HEK293 (cell line): ENCODE measurements around the gene UBA1.
A peak's percentile ranks its signal among the peaks of the same experiment; 100 is the strongest.

Source experiments
- CTCF ChIA-PET: fragments of 350-600 bp; formaldehyde crosslinking; extraction: SDS; loops from one replicate; lab custom pipeline; 2021; ENCODE audit warnings: antibody characterized with exemption; lab: Yijun Ruan, JAX
- POLR2A ChIA-PET: fragments of 300-600 bp; formaldehyde crosslinking; extraction: SDS; loops from one replicate; lab custom pipeline; 2020; ENCODE audit warnings: antibody characterized with exemption, inconsistent platforms; lab: Yijun Ruan, JAX
- H3K27ac ChIP-seq: fragments of 200-500 bp; sonication (Bioruptor generic); 2 replicates; pipeline ENCODE4 v1.5.1; 2014; ENCODE audit warnings: low read depth, low read length, control low read depth, inconsistent platforms; ENCODE audit errors: extremely low read depth
- H3K36me3 ChIP-seq, 2 experiments: fragments of 200-500 bp in 1 of 2; sonication (Bioruptor generic) in 1 of 2; 1 replicate in 1 of 2; 2 replicates in 1 of 2; pipeline ENCODE4 v1.5.1; 2014 to 2017; ENCODE audit warnings: inconsistent platforms in 2 of 2, low read length in 2 of 2; ENCODE audit not compliant: control insufficient read depth in 2 of 2, insufficient read depth in 1 of 2
- H3K4me1 ChIP-seq: fragments of 200-500 bp; sonication (Bioruptor generic); 2 replicates; pipeline ENCODE4 v1.5.1; 2014; ENCODE audit warnings: mild to moderate bottlenecking, low read length, inconsistent platforms; ENCODE audit not compliant: control insufficient read depth, insufficient read depth
- H3K4me3 ChIP-seq: 2 replicates; pipeline ENCODE4 v1.5.1; 2011; ENCODE audit warnings: low read depth, mild to moderate bottlenecking, control low read depth, low read length, moderate library complexity
- H3K9me3 ChIP-seq: fragments of 200-500 bp; sonication (Bioruptor generic); 2 replicates; pipeline ENCODE4 v1.5.1; 2014; ENCODE audit warnings: low read depth, low read length, inconsistent platforms; ENCODE audit not compliant: control insufficient read depth, insufficient read depth
- BCL11A ChIP-seq: fragments of 450-650 bp; formaldehyde crosslinking; IDR thresholded peaks from 2 replicates; pipeline ENCODE4 v1.5.1; 2016; ENCODE audit warnings: low read depth, missing biosample characterization, missing genetic modification characterization
- SCRT1 ChIP-seq: fragments of 450-650 bp; formaldehyde crosslinking; IDR thresholded peaks from 2 replicates; pipeline ENCODE4 v1.5.1; 2016; ENCODE audit warnings: missing biosample characterization, missing genetic modification characterization, borderline replicate concordance
- SCRT2 ChIP-seq: fragments of 450-650 bp; formaldehyde crosslinking; IDR thresholded peaks from 2 replicates; pipeline ENCODE4 v1.5.1; 2016; ENCODE audit warnings: missing biosample characterization, missing genetic modification characterization
- SP7 ChIP-seq: fragments of 450-650 bp; formaldehyde crosslinking; IDR thresholded peaks from 2 replicates; pipeline ENCODE4 v1.5.1; 2016; ENCODE audit warnings: missing biosample characterization, missing genetic modification characterization
- YY2 ChIP-seq: fragments of 450-650 bp; formaldehyde crosslinking; IDR thresholded peaks from 2 replicates; pipeline ENCODE4 v1.5.1; 2016; ENCODE audit warnings: missing biosample characterization, missing genetic modification characterization
- ZBTB21 ChIP-seq: fragments of 450-650 bp; formaldehyde crosslinking; IDR thresholded peaks from 2 replicates; pipeline ENCODE4 v1.5.1; 2017; ENCODE audit warnings: missing biosample characterization, missing genetic modification characterization
- ZBTB49 ChIP-seq: fragments of 450-650 bp; formaldehyde crosslinking; IDR thresholded peaks from 2 replicates; pipeline ENCODE4 v1.5.1; 2016; ENCODE audit warnings: missing biosample characterization, missing genetic modification characterization, low read depth
- ZNF112 ChIP-seq: fragments of 450-650 bp; formaldehyde crosslinking; IDR thresholded peaks from 2 replicates; pipeline ENCODE4 v1.5.0; 2017; ENCODE audit warnings: missing biosample characterization, missing genetic modification characterization
- ZNF157 ChIP-seq: fragments of 450-650 bp; formaldehyde crosslinking; IDR thresholded peaks from 2 replicates; pipeline ENCODE4 v1.5.1; 2016; ENCODE audit warnings: missing biosample characterization, missing genetic modification characterization
- ZNF239 ChIP-seq: fragments of 450-650 bp; formaldehyde crosslinking; IDR thresholded peaks from 2 replicates; pipeline ENCODE4 v1.5.1; 2016; ENCODE audit warnings: missing biosample characterization, missing genetic modification characterization
- ZNF274 ChIP-seq, 2 experiments: fragments of 200-500 bp in 1 of 2; fragments of 450-650 bp in 1 of 2; sonication (Bioruptor generic) in 1 of 2; formaldehyde crosslinking in 1 of 2; IDR thresholded peaks; 2 replicates each; pipeline versions ENCODE4 v1.5.1 to v1.6.1; 2014 to 2016; ENCODE audit warnings: borderline replicate concordance in 1 of 2, inconsistent platforms in 1 of 2, low read length in 1 of 2, missing biosample characterization in 1 of 2, missing genetic modification characterization in 1 of 2
- ZNF37A ChIP-seq: fragments of 450-650 bp; IDR thresholded peaks from 2 replicates; pipeline ENCODE4 v1.5.1; 2018; ENCODE audit warnings: missing biosample characterization, missing genetic modification characterization
- ZNF48 ChIP-seq: fragments of 450-650 bp; formaldehyde crosslinking; IDR thresholded peaks from 2 replicates; pipeline ENCODE4 v1.5.1; 2016; ENCODE audit warnings: missing biosample characterization, missing genetic modification characterization
- ZNF544 ChIP-seq: fragments of 450-650 bp; formaldehyde crosslinking; IDR thresholded peaks from 2 replicates; pipeline ENCODE4 v1.5.0; 2017; ENCODE audit warnings: missing biosample characterization, missing genetic modification characterization
- ZNF670 ChIP-seq: fragments of 450-650 bp; formaldehyde crosslinking; IDR thresholded peaks from 2 replicates; pipeline ENCODE4 v1.5.1; 2016; ENCODE audit warnings: missing biosample characterization, missing genetic modification characterization, low read depth
- ZNF707 ChIP-seq: fragments of 450-650 bp; formaldehyde crosslinking; IDR thresholded peaks from 2 replicates; pipeline ENCODE4 v1.5.1; 2016; ENCODE audit warnings: missing biosample characterization, missing genetic modification characterization
- ZNF837 ChIP-seq: fragments of 450-650 bp; formaldehyde crosslinking; IDR thresholded peaks from 2 replicates; pipeline ENCODE4 v1.5.1; 2016; ENCODE audit warnings: missing biosample characterization, missing genetic modification characterization
- ZSCAN16 ChIP-seq: fragments of 450-650 bp; formaldehyde crosslinking; IDR thresholded peaks from 2 replicates; pipeline ENCODE4 v1.5.1; 2016; ENCODE audit warnings: missing biosample characterization, missing genetic modification characterization
- TF ChIP-seq, protein P1 (sequence below): fragments of 450-650 bp; formaldehyde crosslinking; IDR thresholded peaks from 2 replicates; pipeline ENCODE4 v1.5.1; 2017; ENCODE audit warnings: missing biosample characterization, missing genetic modification characterization
- TF ChIP-seq, protein P2 (sequence below): fragments of 450-650 bp; formaldehyde crosslinking; conservative IDR thresholded peaks from 2 replicates; pipeline ENCODE4 v1.5.1; 2016; ENCODE audit warnings: low read depth, missing biosample characterization, missing genetic modification characterization
- TF ChIP-seq, protein P3 (sequence below): fragments of 450-650 bp; formaldehyde crosslinking; IDR thresholded peaks from 2 replicates; pipeline ENCODE4 v1.5.1; 2016; ENCODE audit warnings: missing biosample characterization, missing genetic modification characterization

Gene UBA1

DNA sequence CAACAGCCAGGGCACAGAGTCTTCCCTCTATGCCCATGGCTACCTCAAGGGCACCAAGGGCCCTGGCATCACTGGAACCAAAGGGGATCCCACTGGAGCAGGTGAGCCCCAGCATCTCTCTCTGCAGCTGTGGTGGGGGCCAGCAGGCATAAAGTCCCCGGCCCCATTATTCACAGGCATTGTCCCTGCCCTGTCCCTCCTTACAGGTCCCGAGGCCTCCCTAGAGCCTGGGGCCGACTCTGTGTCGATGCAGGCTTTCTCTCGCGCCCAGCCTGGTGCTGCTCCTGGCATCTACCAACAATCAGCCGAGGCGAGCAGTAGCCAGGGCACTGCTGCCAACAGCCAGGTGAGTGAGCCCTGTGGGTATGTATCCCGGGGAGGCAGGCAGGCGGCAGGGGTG, 12.3 kb upstream of the UBA1 start:
- H3K9me3 ChIP-seq: no peaks in the 10 kb centered on the region
- H3K4me1 ChIP-seq: no peaks in the 10 kb centered on the region
- no peak overlapping the region for H3K27ac ChIP-seq
- H3K36me3 ChIP-seq: peaks cover 18 to 85% of the 10 kb centered on the region in 2 experiments
- H3K4me3 ChIP-seq: no peak overlapping the region
- CTCF ChIA-PET: interaction anchor here (0.6 kb wide), 1 partner anchor 148 kb away, joined by 3 read pairs; no protein-coding TSS in a partner anchor
- POLR2A ChIA-PET: no interaction called here
- TF ChIP-seq SP7 (tag by site-specific recombination) (no peak), ZNF670 (tag by site-specific recombination) (no peak), ZNF112 (tag by site-specific recombination) (no peak), BCL11A (tag by site-specific recombination) (no peak), ZNF544 (tag by site-specific recombination) (no peak), ZNF837 (tag by site-specific recombination) (no peak), ZNF707 (tag by site-specific recombination) (no peak), ZNF274 (IDR thresholded peaks at IDR 0.05; ENCODE audit: low read length) (no peak), ZNF274 (tag by site-specific recombination; IDR thresholded peaks at IDR 0.05; ENCODE audit: borderline replicate concordance) (no peak), SCRT1 (tag by site-specific recombination) (no peak), ZNF157 (tag by site-specific recombination) (no peak), YY2 (tag by site-specific recombination) (no peak), ZSCAN16 (tag by site-specific recombination) (no peak), ZNF239 (tag by site-specific recombination) (no peak), ZNF37A (tag by site-specific recombination) (no peak), ZNF48 (tag by site-specific recombination) (no peak)
- TF ChIP-seq, protein P1, sequence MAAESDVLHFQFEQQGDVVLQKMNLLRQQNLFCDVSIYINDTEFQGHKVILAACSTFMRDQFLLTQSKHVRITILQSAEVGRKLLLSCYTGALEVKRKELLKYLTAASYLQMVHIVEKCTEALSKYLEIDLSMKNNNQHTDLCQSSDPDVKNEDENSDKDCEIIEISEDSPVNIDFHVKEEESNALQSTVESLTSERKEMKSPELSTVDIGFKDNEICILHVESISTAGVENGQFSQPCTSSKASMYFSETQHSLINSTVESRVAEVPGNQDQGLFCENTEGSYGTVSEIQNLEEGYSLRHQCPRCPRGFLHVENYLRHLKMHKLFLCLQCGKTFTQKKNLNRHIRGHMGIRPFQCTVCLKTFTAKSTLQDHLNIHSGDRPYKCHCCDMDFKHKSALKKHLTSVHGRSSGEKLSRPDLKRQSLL (tag by site-specific recombination): no peak
- TF ChIP-seq, protein P2, sequence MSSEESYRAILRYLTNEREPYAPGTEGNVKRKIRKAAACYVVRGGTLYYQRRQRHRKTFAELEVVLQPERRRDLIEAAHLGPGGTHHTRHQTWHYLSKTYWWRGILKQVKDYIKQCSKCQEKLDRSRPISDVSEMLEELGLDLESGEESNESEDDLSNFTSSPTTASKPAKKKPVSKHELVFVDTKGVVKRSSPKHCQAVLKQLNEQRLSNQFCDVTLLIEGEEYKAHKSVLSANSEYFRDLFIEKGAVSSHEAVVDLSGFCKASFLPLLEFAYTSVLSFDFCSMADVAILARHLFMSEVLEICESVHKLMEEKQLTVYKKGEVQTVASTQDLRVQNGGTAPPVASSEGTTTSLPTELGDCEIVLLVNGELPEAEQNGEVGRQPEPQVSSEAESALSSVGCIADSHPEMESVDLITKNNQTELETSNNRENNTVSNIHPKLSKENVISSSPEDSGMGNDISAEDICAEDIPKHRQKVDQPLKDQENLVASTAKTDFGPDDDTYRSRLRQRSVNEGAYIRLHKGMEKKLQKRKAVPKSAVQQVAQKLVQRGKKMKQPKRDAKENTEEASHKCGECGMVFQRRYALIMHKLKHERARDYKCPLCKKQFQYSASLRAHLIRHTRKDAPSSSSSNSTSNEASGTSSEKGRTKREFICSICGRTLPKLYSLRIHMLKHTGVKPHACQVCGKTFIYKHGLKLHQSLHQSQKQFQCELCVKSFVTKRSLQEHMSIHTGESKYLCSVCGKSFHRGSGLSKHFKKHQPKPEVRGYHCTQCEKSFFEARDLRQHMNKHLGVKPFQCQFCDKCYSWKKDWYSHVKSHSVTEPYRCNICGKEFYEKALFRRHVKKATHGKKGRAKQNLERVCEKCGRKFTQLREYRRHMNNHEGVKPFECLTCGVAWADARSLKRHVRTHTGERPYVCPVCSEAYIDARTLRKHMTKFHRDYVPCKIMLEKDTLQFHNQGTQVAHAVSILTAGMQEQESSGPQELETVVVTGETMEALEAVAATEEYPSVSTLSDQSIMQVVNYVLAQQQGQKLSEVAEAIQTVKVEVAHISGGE (tag by site-specific recombination): no peak
- TF ChIP-seq, all 188 proteins: peak for 0

DNA sequence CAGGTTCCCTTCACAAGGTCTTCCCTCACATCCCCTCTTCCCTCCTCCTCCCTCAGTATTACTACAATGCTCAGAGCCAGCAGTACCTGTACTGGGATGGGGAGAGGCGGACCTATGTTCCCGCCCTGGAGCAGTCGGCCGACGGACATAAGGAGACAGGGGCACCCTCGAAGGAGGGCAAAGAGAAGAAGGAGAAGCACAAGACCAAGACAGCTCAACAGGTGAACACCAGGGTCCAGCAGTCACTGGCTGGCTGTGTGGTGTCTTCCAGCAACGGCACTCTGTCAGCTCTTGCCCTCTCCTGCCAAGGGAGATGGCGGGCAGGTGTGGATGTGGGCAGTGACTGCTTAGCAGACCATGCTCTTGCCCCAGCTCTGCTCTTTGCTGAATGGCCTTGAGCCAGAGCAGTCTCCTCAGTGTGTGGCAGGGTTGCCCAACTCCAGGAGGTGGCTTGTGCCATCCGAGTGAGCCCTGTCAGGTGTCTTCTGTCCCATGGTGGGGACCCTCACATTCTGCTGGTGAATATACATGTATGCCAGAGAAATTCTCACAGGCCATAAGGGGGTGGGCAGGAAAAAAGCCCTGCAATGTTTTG, 11.4 kb upstream of the UBA1 start:
- ChIA-PET CTCF (no interaction called here), POLR2A (no interaction called here)
- H3K4me1 ChIP-seq: no peaks in the 10 kb centered on the region
- peak; percentile 61; the same call in 1 of the 2 replicates for TF ChIP-seq SCRT1 (tag by site-specific recombination)
- TF ChIP-seq, protein P3, sequence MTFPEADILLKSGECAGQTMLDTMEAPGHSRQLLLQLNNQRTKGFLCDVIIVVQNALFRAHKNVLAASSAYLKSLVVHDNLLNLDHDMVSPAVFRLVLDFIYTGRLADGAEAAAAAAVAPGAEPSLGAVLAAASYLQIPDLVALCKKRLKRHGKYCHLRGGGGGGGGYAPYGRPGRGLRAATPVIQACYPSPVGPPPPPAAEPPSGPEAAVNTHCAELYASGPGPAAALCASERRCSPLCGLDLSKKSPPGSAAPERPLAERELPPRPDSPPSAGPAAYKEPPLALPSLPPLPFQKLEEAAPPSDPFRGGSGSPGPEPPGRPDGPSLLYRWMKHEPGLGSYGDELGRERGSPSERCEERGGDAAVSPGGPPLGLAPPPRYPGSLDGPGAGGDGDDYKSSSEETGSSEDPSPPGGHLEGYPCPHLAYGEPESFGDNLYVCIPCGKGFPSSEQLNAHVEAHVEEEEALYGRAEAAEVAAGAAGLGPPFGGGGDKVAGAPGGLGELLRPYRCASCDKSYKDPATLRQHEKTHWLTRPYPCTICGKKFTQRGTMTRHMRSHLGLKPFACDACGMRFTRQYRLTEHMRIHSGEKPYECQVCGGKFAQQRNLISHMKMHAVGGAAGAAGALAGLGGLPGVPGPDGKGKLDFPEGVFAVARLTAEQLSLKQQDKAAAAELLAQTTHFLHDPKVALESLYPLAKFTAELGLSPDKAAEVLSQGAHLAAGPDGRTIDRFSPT (tag by site-specific recombination): peak; percentile 39; the same call in 1 of the 2 replicates
- TF ChIP-seq SCRT2 (tag by site-specific recombination): peak; percentile 88
- TF ChIP-seq ZBTB49 (tag by site-specific recombination): no peak
- no peak for TF ChIP-seq ZBTB21 (tag by site-specific recombination)
- no peak overlapping the region for H3K27ac ChIP-seq
- no peak overlapping the region for H3K4me3 ChIP-seq
- peaks cover 13 to 85% of the 10 kb centered on the region in 2 experiments for H3K36me3 ChIP-seq
- no peaks in the 10 kb centered on the region for H3K9me3 ChIP-seq
